Measurements from ENCODE around the gene TIMM10B. TPM values are rescaled to one million over a fixed set of nuclear protein-coding genes. Genes with fewer than 3 reads are reported as not detected.

Gene TIMM10B
- total and polyA plus RNA-seq, 9 of the 15 experiments (the other 6 are each of a cell fraction or from before 2014, with no cell fraction given) = 43.2 to 163 (median 57.0) TPM

GRCh38 chr11:6473451-6474412, 7.6 kb upstream of the TIMM10B start, which contains the start of gene TRIM3 (continued):
- TF ChIP-seq, protein P1, sequence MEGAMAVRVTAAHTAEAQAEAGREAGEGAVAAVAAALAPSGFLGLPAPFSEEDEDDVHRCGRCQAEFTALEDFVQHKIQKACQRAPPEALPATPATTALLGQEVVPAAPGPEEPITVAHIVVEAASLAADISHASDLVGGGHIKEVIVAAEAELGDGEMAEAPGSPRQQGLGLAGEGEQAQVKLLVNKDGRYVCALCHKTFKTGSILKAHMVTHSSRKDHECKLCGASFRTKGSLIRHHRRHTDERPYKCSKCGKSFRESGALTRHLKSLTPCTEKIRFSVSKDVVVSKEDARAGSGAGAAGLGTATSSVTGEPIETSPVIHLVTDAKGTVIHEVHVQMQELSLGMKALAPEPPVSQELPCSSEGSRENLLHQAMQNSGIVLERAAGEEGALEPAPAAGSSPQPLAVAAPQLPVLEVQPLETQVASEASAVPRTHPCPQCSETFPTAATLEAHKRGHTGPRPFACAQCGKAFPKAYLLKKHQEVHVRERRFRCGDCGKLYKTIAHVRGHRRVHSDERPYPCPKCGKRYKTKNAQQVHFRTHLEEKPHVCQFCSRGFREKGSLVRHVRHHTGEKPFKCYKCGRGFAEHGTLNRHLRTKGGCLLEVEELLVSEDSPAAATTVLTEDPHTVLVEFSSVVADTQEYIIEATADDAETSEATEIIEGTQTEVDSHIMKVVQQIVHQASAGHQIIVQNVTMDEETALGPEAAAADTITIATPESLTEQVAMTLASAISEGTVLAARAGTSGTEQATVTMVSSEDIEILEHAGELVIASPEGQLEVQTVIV (CRISPR knock-in tag; IDR thresholded peaks at IDR 0.05; ENCODE audit: borderline replicate concordance) = 0 out of 2 replicates have a peak, but pooled peaks have one; percentile 64
- TF ChIP-seq ATF7 (IDR thresholded peaks at IDR 0.05) (no peak), NFRKB (IDR thresholded peaks at IDR 0.05; ENCODE audit: low read depth) (no peak), SRSF3 (IDR thresholded peaks at IDR 0.05; ENCODE audit: insufficient read depth, low read length) (no peak), RHOXF2B (CRISPR knock-in tag; conservative IDR thresholded peaks at IDR 0.05) (0 out of 2 replicates have a peak, but pooled peaks have one; percentile 24), FOXK1 (CRISPR knock-in tag; IDR thresholded peaks at IDR 0.05; ENCODE audit: borderline replicate concordance) (no peak), TRIM24 (IDR thresholded peaks at IDR 0.05) (no peak), RFX7 (CRISPR knock-in tag; IDR thresholded peaks at IDR 0.05) (no peak), ZNF217 (CRISPR knock-in tag; IDR thresholded peaks at IDR 0.05) (no peak), MLX (CRISPR knock-in tag; conservative IDR thresholded peaks at IDR 0.05) (no peak), NCOA4 (IDR thresholded peaks at IDR 0.05; ENCODE audit: partially characterized antibody) (no peak), BRD9 (IDR thresholded peaks at IDR 0.05; ENCODE audit: low read depth, partially characterized antibody) (no peak), WHSC1 (IDR thresholded peaks at IDR 0.05; ENCODE audit: low read length) (no peak), SMARCC2 (IDR thresholded peaks at IDR 0.05; ENCODE audit: low read depth) (no peak), NR0B1 (IDR thresholded peaks at IDR 0.05; ENCODE audit: partially characterized antibody) (no peak), ZMIZ1 (IDR thresholded peaks at IDR 0.05; ENCODE audit: low read depth in 2 of 2, low read length in 2 of 2) (no peak), EHMT2 (IDR thresholded peaks at IDR 0.05) (no peak), TCF7L2 (IDR thresholded peaks at IDR 0.05; ENCODE audit: low read depth, low read length) (no peak)
- TF ChIP-seq, protein P2, sequence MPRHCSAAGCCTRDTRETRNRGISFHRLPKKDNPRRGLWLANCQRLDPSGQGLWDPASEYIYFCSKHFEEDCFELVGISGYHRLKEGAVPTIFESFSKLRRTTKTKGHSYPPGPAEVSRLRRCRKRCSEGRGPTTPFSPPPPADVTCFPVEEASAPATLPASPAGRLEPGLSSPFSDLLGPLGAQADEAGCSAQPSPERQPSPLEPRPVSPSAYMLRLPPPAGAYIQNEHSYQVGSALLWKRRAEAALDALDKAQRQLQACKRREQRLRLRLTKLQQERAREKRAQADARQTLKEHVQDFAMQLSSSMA (CRISPR knock-in tag; IDR thresholded peaks at IDR 0.05) = no peak
